Natural killer cell (primary cell): Measurements from ENCODE around the gene NIP7. TPM values are rescaled to one million over a fixed set of nuclear protein-coding genes. Genes with fewer than 3 reads are reported as not detected.

Experiments
- ATAC-seq, 3 donors: fragments of 150-1000 bp in 2 of 3; fragments of 200-7000 bp in 1 of 3; cut with Tn5 transposase; 1 replicate in 1 of 3; 2 replicates in 2 of 3; pipeline ENCODE4 v1.10.0; 2021; ENCODE audit warnings: mild to moderate bottlenecking in 2 of 3, moderate library complexity in 2 of 3
- DNase-seq, 2 donors: peaks; one replicate each; pipeline versions ENCODE4 v3.0.0 to v3.0.0-alpha.2; 2013 to 2021; ENCODE audit warnings: mixed read lengths in 1 of 2
- H3K27ac ChIP-seq: one replicate; pipeline ENCODE4 v1.5.1; 2013; ENCODE audit warnings: mild to moderate bottlenecking, low read length
- H3K27me3 ChIP-seq: one replicate; pipeline ENCODE4 v1.6.1; 2013; ENCODE audit warnings: low read length; ENCODE audit not compliant: control insufficient read depth, insufficient read depth
- H3K36me3 ChIP-seq: one replicate; pipeline ENCODE4 v1.6.1; 2013; ENCODE audit warnings: low read length; ENCODE audit not compliant: control insufficient read depth, insufficient read depth
- H3K4me1 ChIP-seq: one replicate; pipeline ENCODE4 v1.6.1; 2013; ENCODE audit warnings: low read length; ENCODE audit not compliant: control insufficient read depth, insufficient read depth
- H3K4me3 ChIP-seq: one replicate; pipeline ENCODE4 v1.5.1; 2013; ENCODE audit warnings: low read length
- H3K9me3 ChIP-seq: one replicate; pipeline ENCODE4 v1.6.1; 2013; ENCODE audit warnings: low read length; ENCODE audit not compliant: control insufficient read depth, insufficient read depth
- H3K27ac Mint-ChIP-seq, 2 donors: one replicate each; pipeline ENCODE4 v1.8.0; 2022; ENCODE audit warnings: mild to moderate bottlenecking in 2 of 2, mixed read lengths in 2 of 2, moderate library complexity in 1 of 2
- H3K27me3 Mint-ChIP-seq, 2 donors: one replicate each; pipeline ENCODE4 v1.8.0; 2022; ENCODE audit warnings: low read depth in 2 of 2, mixed read lengths in 2 of 2
- H3K36me3 Mint-ChIP-seq: one replicate; pipeline ENCODE4 v1.8.0; 2022; ENCODE audit warnings: mixed read lengths
- H3K4me1 Mint-ChIP-seq, 2 donors: one replicate each; pipeline ENCODE4 v1.8.0; 2022; ENCODE audit warnings: mixed read lengths in 2 of 2
- H3K4me3 Mint-ChIP-seq: one replicate; pipeline ENCODE4 v1.8.0; 2022; ENCODE audit warnings: mild to moderate bottlenecking, moderate library complexity, mixed read lengths
- H3K9me3 Mint-ChIP-seq, 2 donors: one replicate each; pipeline ENCODE4 v1.8.0; 2022; ENCODE audit warnings: mixed read lengths in 2 of 2
- CTCF ChIP-seq: fragments of 200-600 bp; IDR thresholded peaks from one replicate; pipeline ENCODE4 v1.8.0; 2022; ENCODE audit warnings: antibody characterized with exemption
- WGBS: methylation state at CpG from one replicate; pipeline ENCODE4 v1.1.7; 2013; ENCODE audit warnings: missing lambda C conversion rate; ENCODE audit not compliant: insufficient coverage; 5-methylcytosine and 5-hydroxymethylcytosine counted together
- intact Hi-C: fragments of 100-400 bp; cut with micrococcal nuclease; formaldehyde crosslinking; loops from one replicate; pipeline ENCODE4 v1.14.2; 2022
- total RNA-seq, 4 donors: library from RNA; stranded (reverse); fragments of 120-200 nt in 1 of 4; gene quantifications; one replicate each; pipeline versions ENCODE4 v1.2.3 to v1.2.4, GENCODE V29; 2013 to 2022

The NIP7 gene
- total RNA-seq, 3 donors from 2014 or later (not counting 1 experiment from before 2014, with no cell fraction given) = 33.7 to 41.8 (median 37.7) TPM

- ATAC-seq = no peak
- Mint-ChIP-seq H3K4me3 (no peak overlapping the region), H3K27ac (no peak overlapping the region), H3K4me1 (peaks cover 15 to 27% of the 10 kb centered on the region in 2 donors), H3K36me3 (peaks cover 4% of the 10 kb centered on the region), H3K9me3 (no peaks in the 10 kb centered on the region), H3K27me3 (no peaks in the 10 kb centered on the region)
- TF ChIP-seq CTCF = no peak
- Histone ChIP-seq H3K36me3 (peaks cover 45% of the 10 kb centered on the region), H3K27ac (no peak overlapping the region), H3K27me3 (no peaks in the 10 kb centered on the region), H3K4me3 (no peak overlapping the region), H3K9me3 (no peaks in the 10 kb centered on the region), H3K4me1 (peaks cover 20% of the 10 kb centered on the region)
- DNase-seq = no peak
- WGBS = 96% methylated on average over 11 of the region's 11 CpGs
- intact Hi-C loops = no loop called here
These were observed 25.0 kb upstream of the NIP7 start for GRCh38 chr16:69314534-69314933.

GRCh38 chr16:69315486-69316311, 23.9 kb upstream of the NIP7 start:
- no peak for TF ChIP-seq CTCF
- 96% methylated on average over 30 of the region's 30 CpGs for WGBS
- Histone ChIP-seq H3K9me3 (no peaks in the 10 kb centered on the region), H3K4me1 (peaks cover 15% of the 10 kb centered on the region), H3K4me3 (no peak overlapping the region), H3K27ac (no peak overlapping the region), H3K27me3 (no peaks in the 10 kb centered on the region), H3K36me3 (peaks cover 56% of the 10 kb centered on the region)
- Mint-ChIP-seq H3K4me1 (peaks cover 15 to 27% of the 10 kb centered on the region in 2 donors), H3K27ac (no peak overlapping the region), H3K9me3 (no peaks in the 10 kb centered on the region), H3K36me3 (peaks cover 6% of the 10 kb centered on the region), H3K27me3 (no peaks in the 10 kb centered on the region), H3K4me3 (no peak overlapping the region)
- DNase-seq = no peak
- intact Hi-C loops = no loop called here
- ATAC-seq = no peak

GRCh38 chr16:69316595-69317034, 23.0 kb upstream of the NIP7 start:
- Mint-ChIP-seq H3K9me3 (no peaks in the 10 kb centered on the region), H3K4me3 (no peak overlapping the region), H3K27ac (no peak overlapping the region), H3K4me1 (peaks cover 15 to 30% of the 10 kb centered on the region in 2 donors), H3K27me3 (no peaks in the 10 kb centered on the region), H3K36me3 (peaks cover 6% of the 10 kb centered on the region)
- Histone ChIP-seq H3K27ac (no peak overlapping the region), H3K4me3 (no peak overlapping the region), H3K9me3 (no peaks in the 10 kb centered on the region), H3K27me3 (no peaks in the 10 kb centered on the region), H3K36me3 (peaks cover 65% of the 10 kb centered on the region), H3K4me1 (peaks cover 14% of the 10 kb centered on the region)
- WGBS = 98% methylated on average over 17 of the region's 17 CpGs
- no peak for TF ChIP-seq CTCF
- no peak for DNase-seq
- intact Hi-C loops = no loop called here
- ATAC-seq = no peak
